HepG2 (cell line): ENCODE results near the gene CDC25C. TPM values are rescaled to one million over a fixed set of nuclear protein-coding genes. Genes with fewer than 3 reads are reported as not detected.

ENCODE experiments used
- ATAC-seq: fragments of 200-7000 bp; cut with Tn5 transposase; 3 replicates; pipeline ENCODE4 v1.9.1; 2020; ENCODE audit warnings: mild to moderate bottlenecking, moderate library complexity
- BruUV-seq: library from RNA; stranded (reverse); fragments of 400-500 nt; replicated peaks from 2 replicates; lab custom pipeline; 2021; lab: Mats Ljungman, UMichigan
- CTCF ChIA-PET: fragments of 300-600 bp; formaldehyde crosslinking; extraction: SDS; loops from one replicate; lab custom pipeline; 2021; ENCODE audit warnings: low total read pairs, inconsistent platforms, low intra/inter-chr PET ratio; lab: Yijun Ruan, JAX
- POLR2A ChIA-PET: fragments of 350-600 bp; sonication (Branson Sonifier 250); formaldehyde crosslinking; loops from one replicate; lab custom pipeline; 2020; ENCODE audit warnings: antibody characterized with exemption, inconsistent platforms; lab: Yijun Ruan, JAX
- DNase-seq: peaks from one replicate; pipeline ENCODE4 v3.0.0-alpha.2; 2015; ENCODE audit warnings: low spot score
- FAIRE-seq: peaks from 3 replicates; lab custom pipeline; 2011; peaks lifted over from hg19 to GRCh38; lab: Jason Lieb, UNC
- H2AFZ ChIP-seq: one replicate; pipeline ENCODE4 v1.6.1; 2011; ENCODE audit warnings: low read length, inconsistent platforms
- H3K27ac ChIP-seq: fragments of 300-600 bp; 3 replicates; pipeline ENCODE4 v1.8.0; 2011; ENCODE audit warnings: mixed run types, mild to moderate bottlenecking, mixed read lengths, low read length, inconsistent platforms; ENCODE audit not compliant: insufficient read depth; ENCODE audit errors: extremely low read length
- H3K27me3 ChIP-seq, 2 experiments: fragments of 200-600 bp in 1 of 2; 2 replicates in 1 of 2; 3 replicates in 1 of 2; pipeline versions ENCODE4 v1.6.0 to v1.8.0; 2011; ENCODE audit warnings: low read length in 2 of 2, mild to moderate bottlenecking in 2 of 2, moderate library complexity in 2 of 2, inconsistent platforms in 1 of 2; ENCODE audit not compliant: insufficient read depth in 2 of 2, control insufficient read depth in 1 of 2
- H3K36me3 ChIP-seq, 2 experiments: fragments of 200-600 bp in 1 of 2; replicated peaks in 1 of 2; 2 replicates in 1 of 2; 3 replicates in 1 of 2; pipeline versions ENCODE4 v1.5.1 to v1.8.0; 2011; ENCODE audit warnings: low read length in 2 of 2, inconsistent platforms in 1 of 2; ENCODE audit not compliant: insufficient read depth in 2 of 2, control insufficient read depth in 1 of 2
- H3K4me1 ChIP-seq: 2 replicates; pipeline ENCODE4 v1.5.1; 2012; ENCODE audit warnings: low read length, inconsistent platforms; ENCODE audit not compliant: insufficient read depth
- H3K4me2 ChIP-seq: 2 replicates; pipeline ENCODE4 v1.6.0; 2011; ENCODE audit warnings: low read depth, low read length, inconsistent platforms
- H3K4me3 ChIP-seq, 3 experiments: fragments of 200-600 bp in 1 of 3; sonication (generic), shearing (Covaris generic) in 1 of 3; replicated peaks in 1 of 3; 2 replicates each; pipeline ENCODE4 v1.5.1; 2011 to 2016; ENCODE audit warnings: low read length in 3 of 3, inconsistent platforms in 2 of 3, low read depth in 2 of 3, mild to moderate bottlenecking in 2 of 3, control low read depth in 1 of 3, mixed read lengths in 1 of 3; ENCODE audit not compliant: insufficient read depth in 1 of 3
- H3K79me2 ChIP-seq: one replicate; pipeline ENCODE4 v1.6.1; 2011; ENCODE audit warnings: low read length, inconsistent platforms; ENCODE audit not compliant: insufficient read depth
- H3K9ac ChIP-seq: 2 replicates; pipeline ENCODE4 v1.6.0; 2011; ENCODE audit warnings: mild to moderate bottlenecking, low read depth, low read length, inconsistent platforms; ENCODE audit not compliant: insufficient read depth
- H3K9me3 ChIP-seq: 2 replicates; pipeline ENCODE4 v1.5.1; 2012; ENCODE audit warnings: mild to moderate bottlenecking, low read length
- H4K20me1 ChIP-seq: 2 replicates; pipeline ENCODE4 v1.6.0; 2011; ENCODE audit warnings: inconsistent platforms, mild to moderate bottlenecking, low read length, moderate library complexity; ENCODE audit not compliant: insufficient read depth
- ATRX ChIP-seq: sonication (generic); formaldehyde crosslinking; IDR thresholded peaks from 2 replicates; pipeline ENCODE4 v1.4.0; 2020; ENCODE audit warnings: missing genetic modification reagents, borderline replicate concordance
- HMGA1 ChIP-seq: sonication (generic); formaldehyde crosslinking; conservative IDR thresholded peaks from 2 replicates; pipeline ENCODE4 v1.4.0; 2020; ENCODE audit warnings: missing genetic modification reagents
- KAT7 ChIP-seq: IDR thresholded peaks from 2 replicates; pipeline ENCODE4 v1.6.1; 2018; ENCODE audit warnings: borderline replicate concordance, missing compliant biosample characterization
- MEIS2 ChIP-seq: sonication (generic); formaldehyde crosslinking; IDR thresholded peaks from 2 replicates; pipeline ENCODE4 v1.9.0; 2021; ENCODE audit warnings: mild to moderate bottlenecking, missing genetic modification reagents
- PCBP2 ChIP-seq: fragments of 200-400 bp; formaldehyde crosslinking; optimal IDR thresholded peaks from 2 replicates; pipeline ENCODE3; 2018; ENCODE audit warnings: low read length, low read depth; ENCODE audit not compliant: poor library complexity, severe bottlenecking
- PLRG1 ChIP-seq: fragments of 450-650 bp; conservative IDR thresholded peaks from 2 replicates; pipeline ENCODE4 v1.6.1; 2016
- SAP130 ChIP-seq: IDR thresholded peaks from 2 replicates; pipeline ENCODE4 v1.6.1; 2016; ENCODE audit warnings: low read depth
- SATB2 ChIP-seq: sonication (generic); formaldehyde crosslinking; IDR thresholded peaks from 2 replicates; pipeline ENCODE4 v1.5.0; 2020; ENCODE audit warnings: missing genetic modification reagents
- ZNF12 ChIP-seq: sonication (generic); formaldehyde crosslinking; IDR thresholded peaks from 2 replicates; pipeline ENCODE4 v1.5.0; 2020; ENCODE audit warnings: missing genetic modification reagents
- ZNF3 ChIP-seq: IDR thresholded peaks from 2 replicates; pipeline ENCODE4 v1.7.0; 2017; ENCODE audit warnings: inconsistent platforms
- ZNF354B ChIP-seq: sonication (generic); formaldehyde crosslinking; IDR thresholded peaks from 2 replicates; pipeline ENCODE4 v1.8.0; 2022; ENCODE audit warnings: mild to moderate bottlenecking, missing genetic modification reagents
- ZNF619 ChIP-seq: sonication (generic); formaldehyde crosslinking; IDR thresholded peaks from 2 replicates; pipeline ENCODE4 v1.4.0; 2020; ENCODE audit warnings: mild to moderate bottlenecking, missing genetic modification reagents
- ZNF660 ChIP-seq: sonication (generic); formaldehyde crosslinking; IDR thresholded peaks from 2 replicates; pipeline ENCODE4 v1.5.1; 2020; ENCODE audit warnings: mild to moderate bottlenecking, low read depth, missing genetic modification reagents, borderline replicate concordance
- WGBS: methylation state at CpG from one replicate; pipeline ENCODE4 v1.1.6; 2017; ENCODE audit warnings: low lambda C conversion rate; 5-methylcytosine and 5-hydroxymethylcytosine counted together
- in situ Hi-C: cut with HindIII; loops from 2 replicates; pipeline ENCODE4 v1.10.0; 2017; ENCODE audit warnings: low pct_unique_long_range_greater_than_20kb; ENCODE audit not compliant: extremely low pct_ligation_motif_present
- intact Hi-C: fragments of 100-400 bp; cut with micrococcal nuclease; formaldehyde crosslinking; loops from one replicate; pipeline ENCODE4 v1.10.0; 2022; ENCODE audit not compliant: unreplicated experiment
- polyA plus RNA-seq, 8 experiments: library from polyadenylated mRNA; depleted of rRNA in 3 of 8; stranded (reverse) in 7 of 8; unstranded in 1 of 8; fragments of >200 nt; fragmentation: Illumina TruSeq in 4 of 8; extraction: Trizol in 4 of 8; gene quantifications; 2 replicates each; pipeline versions ENCODE4 v1.2.1 to v1.2.3, GENCODE V29; 2011 to 2016; ENCODE audit warnings: low read depth in 4 of 8, missing spikeins in 1 of 8, mixed read lengths in 1 of 8; ENCODE audit not compliant: insufficient read depth in 1 of 8
- total RNA-seq, 5 experiments: library from RNA; depleted of rRNA; stranded (reverse); fragments of >200 nt; fragmentation: Illumina TruSeq; extraction: Trizol; gene quantifications; 2 replicates each; pipeline ENCODE4 v1.2.3, GENCODE V29; 2016; ENCODE audit warnings: low read depth in 1 of 5
- TF ChIP-seq, protein P1 (sequence below): sonication (generic); formaldehyde crosslinking; IDR thresholded peaks from 2 replicates; pipeline ENCODE4 v1.5.1; 2020; ENCODE audit warnings: missing genetic modification reagents, mild to moderate bottlenecking, borderline replicate concordance
- TF ChIP-seq, protein P2 (sequence below): sonication (generic); formaldehyde crosslinking; IDR thresholded peaks from 2 replicates; pipeline ENCODE4 v1.4.0; 2020; ENCODE audit warnings: mild to moderate bottlenecking, missing genetic modification reagents
- TF ChIP-seq, protein P3 (sequence below): sonication (generic); formaldehyde crosslinking; IDR thresholded peaks from 2 replicates; pipeline ENCODE4 v1.4.0; 2020; ENCODE audit warnings: missing genetic modification reagents

The CDC25C gene
- total and polyA plus RNA-seq, 2 of the 13 experiments (the other 11 are each of a cell fraction or from before 2014, with no cell fraction given), result 17.7 to 27.6 TPM

DNA sequence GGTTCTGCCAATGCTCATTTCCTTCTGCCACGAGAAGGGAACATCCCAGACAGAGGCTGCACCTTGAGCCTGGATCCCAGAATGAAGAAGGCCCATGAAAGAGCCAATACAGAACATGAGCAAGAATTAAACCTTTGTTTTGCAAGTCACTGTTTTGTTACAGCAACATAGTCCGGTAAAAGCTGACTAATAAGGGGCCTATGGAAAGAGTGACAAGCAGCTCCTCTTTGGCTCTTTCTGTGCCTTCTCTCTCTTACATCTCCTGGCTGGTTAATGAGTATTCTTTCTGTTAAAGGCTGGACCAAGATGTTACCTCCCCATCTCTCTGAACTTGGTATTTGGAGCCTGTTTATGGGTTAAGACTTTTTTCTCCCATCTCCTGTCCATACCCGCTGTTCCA lies 68.0 kb downstream of the CDC25C start:
- 6% methylated on average over 3 of the region's 3 CpGs for WGBS
- no peak for ATAC-seq
- no TSS peak for BruUV-seq

DNA sequence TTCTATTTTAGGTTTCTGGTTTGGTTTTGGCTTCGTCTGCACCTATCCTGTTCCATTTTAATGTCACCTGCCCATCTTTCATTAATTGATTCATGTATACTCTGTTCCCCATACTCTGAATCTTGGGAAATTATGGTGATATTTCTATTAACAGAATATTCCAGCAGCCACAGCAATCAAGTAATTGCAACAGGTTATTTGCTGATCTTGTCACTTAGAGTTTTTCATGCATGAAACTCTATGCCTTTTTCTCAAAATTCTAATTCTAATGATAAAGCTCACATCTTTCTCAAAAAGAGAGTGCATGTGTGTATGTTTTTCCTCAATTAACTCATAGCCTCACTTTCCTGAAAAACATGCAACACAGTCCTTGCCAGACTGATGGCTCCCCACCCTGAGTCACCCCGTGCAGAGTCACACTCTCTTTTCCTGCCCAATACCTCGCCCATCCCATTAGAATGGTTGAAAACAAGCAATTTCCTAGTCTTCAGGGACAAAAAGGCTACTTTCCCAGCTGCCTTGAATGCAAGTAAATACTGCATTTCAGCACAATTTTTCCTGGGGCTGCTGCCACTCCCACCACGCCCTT lies 72.8 kb downstream of the CDC25C start:
- 32% methylated on average over 4 of the region's 4 CpGs for WGBS
- DNase-seq, result no peak
- Histone ChIP-seq H3K9ac (no peak overlapping the region), H3K27me3 (peaks cover under 1 to 3% of the 10 kb centered on the region in 2 experiments; a peak in 3 of 5 replicates), H4K20me1 (no peaks in the 10 kb centered on the region), H3K9me3 (no peaks in the 10 kb centered on the region), H3K79me2 (no peaks in the 10 kb centered on the region), H3K4me2 (no peak overlapping the region), H3K4me1 (no peaks in the 10 kb centered on the region), H3K4me3 (no peak overlapping the region), H2AFZ (no peak overlapping the region), H3K36me3 (no peaks in the 10 kb centered on the region), H3K27ac (no peak overlapping the region)
- no TSS peak for BruUV-seq
- no peak for FAIRE-seq
- in situ Hi-C loops, result no loop called here
- ChIA-PET POLR2A (no interaction called here), CTCF (no interaction called here)
- intact Hi-C loops, result no loop called here
- ATAC-seq, result no peak
- TF ChIP-seq, protein P1, sequence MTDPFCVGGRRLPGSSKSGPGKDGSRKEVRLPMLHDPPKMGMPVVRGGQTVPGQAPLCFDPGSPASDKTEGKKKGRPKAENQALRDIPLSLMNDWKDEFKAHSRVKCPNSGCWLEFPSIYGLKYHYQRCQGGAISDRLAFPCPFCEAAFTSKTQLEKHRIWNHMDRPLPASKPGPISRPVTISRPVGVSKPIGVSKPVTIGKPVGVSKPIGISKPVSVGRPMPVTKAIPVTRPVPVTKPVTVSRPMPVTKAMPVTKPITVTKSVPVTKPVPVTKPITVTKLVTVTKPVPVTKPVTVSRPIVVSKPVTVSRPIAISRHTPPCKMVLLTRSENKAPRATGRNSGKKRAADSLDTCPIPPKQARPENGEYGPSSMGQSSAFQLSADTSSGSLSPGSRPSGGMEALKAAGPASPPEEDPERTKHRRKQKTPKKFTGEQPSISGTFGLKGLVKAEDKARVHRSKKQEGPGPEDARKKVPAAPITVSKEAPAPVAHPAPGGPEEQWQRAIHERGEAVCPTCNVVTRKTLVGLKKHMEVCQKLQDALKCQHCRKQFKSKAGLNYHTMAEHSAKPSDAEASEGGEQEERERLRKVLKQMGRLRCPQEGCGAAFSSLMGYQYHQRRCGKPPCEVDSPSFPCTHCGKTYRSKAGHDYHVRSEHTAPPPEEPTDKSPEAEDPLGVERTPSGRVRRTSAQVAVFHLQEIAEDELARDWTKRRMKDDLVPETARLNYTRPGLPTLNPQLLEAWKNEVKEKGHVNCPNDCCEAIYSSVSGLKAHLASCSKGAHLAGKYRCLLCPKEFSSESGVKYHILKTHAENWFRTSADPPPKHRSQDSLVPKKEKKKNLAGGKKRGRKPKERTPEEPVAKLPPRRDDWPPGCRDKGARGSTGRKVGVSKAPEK (CRISPR knock-in tag), result no peak
- TF ChIP-seq, protein P2, sequence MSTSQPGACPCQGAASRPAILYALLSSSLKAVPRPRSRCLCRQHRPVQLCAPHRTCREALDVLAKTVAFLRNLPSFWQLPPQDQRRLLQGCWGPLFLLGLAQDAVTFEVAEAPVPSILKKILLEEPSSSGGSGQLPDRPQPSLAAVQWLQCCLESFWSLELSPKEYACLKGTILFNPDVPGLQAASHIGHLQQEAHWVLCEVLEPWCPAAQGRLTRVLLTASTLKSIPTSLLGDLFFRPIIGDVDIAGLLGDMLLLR (CRISPR knock-in tag), result no peak
- TF ChIP-seq MEIS2, result no peak
- TF ChIP-seq ZNF354B, result no peak
- no peak for TF ChIP-seq ATRX (CRISPR knock-in tag)
- TF ChIP-seq ZNF660 (CRISPR knock-in tag), result no peak
- TF ChIP-seq ZNF619 (CRISPR knock-in tag), result no peak
- TF ChIP-seq PLRG1, result no peak
- no peak for TF ChIP-seq SAP130

More for the DNA sequence above, 68.0 kb downstream of the CDC25C start:
- Histone ChIP-seq H3K27ac (no peak overlapping the region), H3K4me1 (no peaks in the 10 kb centered on the region), H3K79me2 (no peaks in the 10 kb centered on the region), H3K9ac (no peak overlapping the region), H3K27me3 (peaks cover 0 to 8% of the 10 kb centered on the region in 2 experiments; a peak in 2 of 5 replicates), H2AFZ (no peak overlapping the region), H3K36me3 (no peaks in the 10 kb centered on the region), H4K20me1 (no peaks in the 10 kb centered on the region), H3K4me2 (no peak overlapping the region), H3K4me3 (no peak overlapping the region), H3K9me3 (no peaks in the 10 kb centered on the region)
- CTCF ChIA-PET, result no interaction called here
- in situ Hi-C loops, result no loop called here
- DNase-seq (no peak), FAIRE-seq (no peak)
- intact Hi-C loops, result no loop called here
- POLR2A ChIA-PET, result no interaction called here
- TF ChIP-seq SATB2 (CRISPR knock-in tag), result no peak
- TF ChIP-seq HMGA1, result no peak
- TF ChIP-seq ZNF3 (CRISPR knock-in tag), result no peak
- TF ChIP-seq PCBP2, result no peak
- no peak for TF ChIP-seq KAT7
- TF ChIP-seq ZNF12 (CRISPR knock-in tag), result peak; percentile 93
- TF ChIP-seq, protein P3, sequence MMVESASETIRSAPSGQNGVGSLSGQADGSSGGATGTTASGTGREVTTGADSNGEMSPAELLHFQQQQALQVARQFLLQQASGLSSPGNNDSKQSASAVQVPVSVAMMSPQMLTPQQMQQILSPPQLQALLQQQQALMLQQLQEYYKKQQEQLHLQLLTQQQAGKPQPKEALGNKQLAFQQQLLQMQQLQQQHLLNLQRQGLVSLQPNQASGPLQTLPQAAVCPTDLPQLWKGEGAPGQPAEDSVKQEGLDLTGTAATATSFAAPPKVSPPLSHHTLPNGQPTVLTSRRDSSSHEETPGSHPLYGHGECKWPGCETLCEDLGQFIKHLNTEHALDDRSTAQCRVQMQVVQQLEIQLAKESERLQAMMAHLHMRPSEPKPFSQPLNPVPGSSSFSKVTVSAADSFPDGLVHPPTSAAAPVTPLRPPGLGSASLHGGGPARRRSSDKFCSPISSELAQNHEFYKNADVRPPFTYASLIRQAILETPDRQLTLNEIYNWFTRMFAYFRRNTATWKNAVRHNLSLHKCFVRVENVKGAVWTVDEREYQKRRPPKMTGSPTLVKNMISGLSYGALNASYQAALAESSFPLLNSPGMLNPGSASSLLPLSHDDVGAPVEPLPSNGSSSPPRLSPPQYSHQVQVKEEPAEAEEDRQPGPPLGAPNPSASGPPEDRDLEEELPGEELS, result no peak
